ENCODE results near the gene TUBGCP6.

Gene TUBGCP6

DNA sequence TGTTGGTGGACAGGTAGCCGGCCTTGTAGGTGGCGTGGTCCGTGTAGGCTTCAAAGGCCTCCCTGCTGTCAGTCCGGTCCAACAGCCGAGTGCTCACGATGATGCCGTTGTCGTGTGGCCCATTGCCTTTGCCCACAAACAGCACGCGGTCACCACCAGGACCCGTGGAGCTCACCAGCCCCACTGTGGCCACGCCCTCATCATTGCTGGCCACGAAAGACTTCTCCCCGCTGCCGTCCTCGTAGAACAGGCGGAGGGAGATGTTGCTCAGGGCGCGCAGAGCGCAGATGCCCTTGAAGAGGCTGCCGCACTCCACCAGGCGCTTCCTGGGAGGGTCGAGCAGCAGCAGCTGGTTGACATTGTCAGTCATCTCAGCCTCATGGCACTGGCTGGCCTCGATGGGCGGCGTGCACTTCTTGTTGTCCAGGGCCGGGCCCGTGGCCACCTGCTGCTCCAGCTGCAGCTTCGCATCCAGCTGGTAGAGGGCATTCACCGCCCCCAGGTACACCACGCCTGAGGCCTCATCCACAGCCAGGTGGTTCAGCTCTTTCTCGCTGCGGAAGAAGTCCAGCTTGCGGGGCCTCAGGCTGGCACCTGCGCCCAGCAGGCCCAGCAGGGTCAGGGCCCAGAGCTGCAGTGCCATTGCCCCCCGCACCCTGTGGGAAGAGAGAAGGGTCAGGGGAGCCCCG, 45.3 kb upstream of the TUBGCP6 start:
- Histone ChIP-seq H3K36me3 (peaks cover 61% of the 10 kb centered on the region), H3K9me3 (no peaks in the 10 kb centered on the region), H3K4me1 (peaks cover 21% of the 10 kb centered on the region), H3K27me3 (no peaks in the 10 kb centered on the region), H3K4me3 (ENCODE audit: low read depth, low read length) (no peak overlapping the region)
- no peak for DNase-seq
- TF ChIP-seq CTCF (IDR thresholded peaks at IDR 0.05; ENCODE audit: low read depth, low read length) = no peak

DNA sequence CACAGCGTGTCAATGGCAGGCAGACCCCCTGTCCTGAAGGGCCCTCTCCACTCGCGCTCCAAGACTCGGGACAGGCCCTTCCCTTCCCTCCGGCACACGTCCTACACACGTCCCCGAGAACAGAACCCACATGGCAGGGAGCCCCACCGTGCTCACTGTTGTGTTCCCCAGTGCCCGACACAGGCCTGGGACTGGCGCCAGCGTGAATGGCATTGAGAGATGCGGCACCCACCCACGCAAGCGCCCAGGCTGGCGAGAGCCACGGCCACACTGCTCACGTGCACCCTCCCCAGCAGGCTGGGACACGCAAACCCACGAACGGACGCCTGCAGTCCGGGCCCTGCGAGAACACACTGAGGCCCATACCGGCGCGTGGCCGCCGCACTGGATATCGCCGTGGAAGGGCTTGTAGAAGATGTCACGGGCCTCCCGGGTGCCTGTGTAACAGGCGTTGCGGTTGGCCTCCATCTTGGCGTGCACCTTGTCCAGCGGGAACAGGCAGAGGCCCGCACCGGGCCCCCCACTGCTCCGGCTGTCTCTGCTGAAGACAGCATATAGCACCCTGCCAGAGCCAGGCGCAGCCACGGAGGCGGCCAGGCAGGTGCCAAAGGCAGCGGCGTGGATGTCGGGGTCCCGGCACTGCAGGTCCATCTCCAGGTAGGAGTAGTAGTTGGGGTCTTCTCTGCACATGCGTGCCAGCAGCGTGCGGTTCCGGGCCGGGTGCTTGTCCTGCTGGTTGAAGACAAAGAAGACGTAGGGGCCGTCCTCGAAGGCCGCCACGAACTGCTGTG, 44.5 kb upstream of the TUBGCP6 start:
- peaks cover 64% of the 10 kb centered on the region for H3K36me3 ChIP-seq
- H3K27me3 ChIP-seq = no peaks in the 10 kb centered on the region
- H3K4me1 ChIP-seq = peaks cover 16% of the 10 kb centered on the region
- TF ChIP-seq CTCF (IDR thresholded peaks at IDR 0.05; ENCODE audit: low read depth, low read length) = no peak
- no peaks in the 10 kb centered on the region for H3K9me3 ChIP-seq
- DNase-seq = no peak
- H3K4me3 ChIP-seq (ENCODE audit: low read depth, low read length) = no peak overlapping the region

- no peaks in the 10 kb centered on the region; the same call in 1 of the 2 replicates for H3K4me1 ChIP-seq
- H3K9me3 ChIP-seq = no peaks in the 10 kb centered on the region
- DNase-seq = no peak
- peaks cover 67% of the 10 kb centered on the region for H3K36me3 ChIP-seq
- no peak for TF ChIP-seq CTCF (IDR thresholded peaks at IDR 0.05; ENCODE audit: low read depth, low read length)
- H3K27me3 ChIP-seq = no peaks in the 10 kb centered on the region
- no peak overlapping the region for H3K4me3 ChIP-seq (ENCODE audit: low read depth, low read length)
Observed at GRCh38 chr22:50287731-50288130, 42.9 kb upstream of the TUBGCP6 start.

- Histone ChIP-seq H3K4me1 (no peaks in the 10 kb centered on the region), H3K9me3 (no peaks in the 10 kb centered on the region), H3K27me3 (no peaks in the 10 kb centered on the region), H3K36me3 (peaks cover 74% of the 10 kb centered on the region), H3K4me3 (ENCODE audit: low read depth, low read length) (no peak overlapping the region)
- DNase-seq = no peak
- TF ChIP-seq CTCF (IDR thresholded peaks at IDR 0.05; ENCODE audit: low read depth, low read length) = no peak
Observed at GRCh38 chr22:50286701-50287318, 42.0 kb upstream of the TUBGCP6 start.

- Histone ChIP-seq H3K27me3 (no peaks in the 10 kb centered on the region), H3K4me3 (ENCODE audit: low read depth, low read length) (no peak overlapping the region), H3K9me3 (no peaks in the 10 kb centered on the region), H3K36me3 (peaks cover 78% of the 10 kb centered on the region), H3K4me1 (no peaks in the 10 kb centered on the region)
- TF ChIP-seq CTCF (IDR thresholded peaks at IDR 0.05; ENCODE audit: low read depth, low read length) = no peak
- DNase-seq = no peak
Observed at GRCh38 chr22:50286275-50286674, 41.5 kb upstream of the TUBGCP6 start.

Data from BE2C (cell line).